Adrenal gland (tissue), 12 donors: ENCODE data around the gene NHS. TPM values are rescaled to one million over a fixed set of nuclear protein-coding genes. Genes with fewer than 3 reads are reported as not detected.
A peak's percentile ranks its signal among the peaks of the same experiment; 100 is the strongest.

ENCODE experiments used
- DNase-seq, 7 donors: peaks; one replicate each; pipeline ENCODE4 v3.0.0-alpha.2; 2019 to 2020
- H3K27ac ChIP-seq, 5 donors: fragments of 200-600 bp; sonication (generic) in 4 of 5; 1 replicate in 3 of 5; 2 replicates in 2 of 5; pipeline versions ENCODE4 v1.5.1 to v1.8.0; 2016 to 2020; ENCODE audit warnings: mild to moderate bottlenecking in 1 of 5
- H3K27me3 ChIP-seq: fragments of 200-600 bp; 2 replicates; pipeline ENCODE4 v1.8.0; 2021
- H3K36me3 ChIP-seq, 2 donors: fragments of 200-600 bp; replicated peaks in 1 of 2; 1 replicate in 1 of 2; 2 replicates in 1 of 2; pipeline versions ENCODE4 v1.5.1 to v1.8.0; 2018 to 2022
- H3K4me1 ChIP-seq, 2 donors: fragments of 200-600 bp; replicated peaks in 1 of 2; 1 replicate in 1 of 2; 2 replicates in 1 of 2; pipeline versions ENCODE4 v1.5.1 to v1.8.0; 2018 to 2021
- H3K4me3 ChIP-seq, 4 donors: fragments of 200-600 bp; sonication (generic) in 3 of 4; one replicate each; pipeline ENCODE4 v1.5.1; 2016 to 2018
- H3K9me3 ChIP-seq, 3 donors: fragments of 200-600 bp; sonication (generic) in 1 of 3; replicated peaks in 1 of 3; 1 replicate in 2 of 3; 2 replicates in 1 of 3; pipeline versions ENCODE4 v1.5.1 to v1.8.0; 2016 to 2021
- POLR2A ChIP-seq, 2 donors: fragments of 450-650 bp; IDR thresholded peaks; one replicate each; pipeline ENCODE4 v1.6.1; 2017; ENCODE audit warnings: antibody characterized with exemption in 2 of 2, mild to moderate bottlenecking in 2 of 2, moderate library complexity in 1 of 2
- WGBS, 4 donors: extraction: QIAGEN DNeasy Blood & Tissue Kit in 2 of 4; methylation state at CpG; one replicate each; pipeline versions ENCODE4 v1.1.5 to v1.1.7; 2013 to 2017; 5-methylcytosine and 5-hydroxymethylcytosine counted together
- intact Hi-C, 2 donors: fragments of 100-400 bp; cut with DNase I; formaldehyde crosslinking; loops; one replicate each; pipeline versions ENCODE4 v1.14.1 to v1.15.0; 2022 to 2023
- polyA plus RNA-seq, 3 donors: library from polyadenylated mRNA; stranded (reverse); fragments of 200-250 nt in 2 of 3; fragments of 350-450 nt in 1 of 3; fragmentation: Illumina TruSeq in 1 of 3; extraction: RNeasy Lipid Tissue Mini Kit (QIAGEN cat#74804) in 1 of 3; gene quantifications; one replicate each; pipeline ENCODE4 v1.2.3, GENCODE V29; 2013 to 2014
- total RNA-seq, 9 donors: library from RNA; depleted of rRNA in 4 of 9; stranded (reverse); fragments of >200 nt in 4 of 9; fragments of 120-200 nt in 1 of 9; fragmentation: NEBNext Ultra II Directional in 1 of 9; extraction: Animal tissue kit (Norgen Biotek cat#: 25700) in 1 of 9; gene quantifications; one replicate each; pipeline versions ENCODE4 v1.1.0 to v1.2.4, GENCODE V29; 2013 to 2023
- TF ChIP-seq, protein P1 (sequence below), 6 experiments: fragments of 450-650 bp in 4 of 6; fragments of 200-600 bp in 2 of 6; sonication (generic) in 1 of 6; IDR thresholded peaks; 1 replicate in 5 of 6; 2 replicates in 1 of 6; pipeline versions ENCODE4 v1.5.1 to v1.8.0; 2016 to 2021; ENCODE audit warnings: antibody characterized with exemption in 6 of 6, mild to moderate bottlenecking in 2 of 6, moderate library complexity in 1 of 6
- donor health status: healthy with polysubstance abuse.
- donor health status: Bipolar disorder and iron deficiency.
- donor health status: DM: yes; HTN: yes; CAD: no.
- donor health status: DM: no; HTN: no; CAD: no.
- donor health status: DM: no; HTN: no; CAD: no.
- donor health status: DM: yes; HTN: yes; CAD: no.

NHS gene
- total and polyA plus RNA-seq, 12 donors = 4.4 to 12.5 (median 6.8) TPM

DNA sequence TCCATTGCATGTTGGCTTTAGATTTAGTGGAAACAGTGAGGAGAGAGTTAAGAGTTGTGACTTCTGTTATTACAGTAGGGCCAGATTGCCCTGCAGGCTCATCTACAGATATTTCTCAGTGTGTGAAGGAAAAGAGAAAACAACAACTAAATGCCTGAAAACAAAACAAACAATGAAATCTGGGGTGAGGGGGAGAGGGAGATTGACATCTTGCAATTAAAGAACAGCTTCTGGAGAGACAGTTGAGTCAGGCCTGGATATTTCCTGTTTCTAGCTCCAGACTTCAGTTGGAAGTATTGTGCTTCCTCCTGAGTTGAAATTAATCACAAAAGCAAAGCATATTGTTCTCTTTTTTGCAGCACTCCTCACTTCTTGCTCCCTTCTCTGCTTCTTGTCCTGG is 254.0 kb downstream of the NHS start:
- H3K9me3 ChIP-seq = no peaks in the 10 kb centered on the region
- intact Hi-C loops = no loop called here
- peaks cover 0 to 6% of the 10 kb centered on the region in 2 donors for H3K4me1 ChIP-seq
- H3K27me3 ChIP-seq = no peaks in the 10 kb centered on the region
- no peak for DNase-seq
- no peak overlapping the region for H3K4me3 ChIP-seq
- TF ChIP-seq, protein P1, sequence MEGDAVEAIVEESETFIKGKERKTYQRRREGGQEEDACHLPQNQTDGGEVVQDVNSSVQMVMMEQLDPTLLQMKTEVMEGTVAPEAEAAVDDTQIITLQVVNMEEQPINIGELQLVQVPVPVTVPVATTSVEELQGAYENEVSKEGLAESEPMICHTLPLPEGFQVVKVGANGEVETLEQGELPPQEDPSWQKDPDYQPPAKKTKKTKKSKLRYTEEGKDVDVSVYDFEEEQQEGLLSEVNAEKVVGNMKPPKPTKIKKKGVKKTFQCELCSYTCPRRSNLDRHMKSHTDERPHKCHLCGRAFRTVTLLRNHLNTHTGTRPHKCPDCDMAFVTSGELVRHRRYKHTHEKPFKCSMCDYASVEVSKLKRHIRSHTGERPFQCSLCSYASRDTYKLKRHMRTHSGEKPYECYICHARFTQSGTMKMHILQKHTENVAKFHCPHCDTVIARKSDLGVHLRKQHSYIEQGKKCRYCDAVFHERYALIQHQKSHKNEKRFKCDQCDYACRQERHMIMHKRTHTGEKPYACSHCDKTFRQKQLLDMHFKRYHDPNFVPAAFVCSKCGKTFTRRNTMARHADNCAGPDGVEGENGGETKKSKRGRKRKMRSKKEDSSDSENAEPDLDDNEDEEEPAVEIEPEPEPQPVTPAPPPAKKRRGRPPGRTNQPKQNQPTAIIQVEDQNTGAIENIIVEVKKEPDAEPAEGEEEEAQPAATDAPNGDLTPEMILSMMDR (IDR thresholded peaks at IDR 0.05) = no peak
- TF ChIP-seq POLR2A (IDR thresholded peaks at IDR 0.05) = no peak
- no peak overlapping the region for H3K27ac ChIP-seq
- no peaks in the 10 kb centered on the region for H3K36me3 ChIP-seq

DNA sequence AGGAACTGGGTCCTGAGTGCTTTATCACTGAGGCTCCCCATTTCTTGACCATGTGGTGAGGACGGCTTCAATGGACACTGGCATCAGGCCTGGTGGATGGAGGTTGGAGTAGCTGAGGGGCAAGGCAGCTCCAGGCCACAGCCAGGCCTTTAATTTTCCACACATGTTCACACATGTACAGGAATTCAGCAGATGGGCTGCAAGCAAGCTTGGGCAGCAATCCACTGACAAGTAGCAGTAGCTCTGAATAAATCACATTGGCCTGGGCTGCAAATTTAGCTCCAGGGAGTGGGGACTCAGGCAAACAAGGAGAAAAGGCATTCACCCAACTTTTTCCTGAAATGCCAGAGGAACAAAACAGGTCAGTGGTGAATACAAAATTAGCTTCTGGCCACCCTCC is 254.5 kb downstream of the NHS start:
- peaks cover 0 to 6% of the 10 kb centered on the region in 2 donors for H3K4me1 ChIP-seq
- WGBS, 4 donors = 72 to 100% (median 92%) methylated on average over 1 of the region's 1 CpG
- intact Hi-C loops = no loop called here

DNA sequence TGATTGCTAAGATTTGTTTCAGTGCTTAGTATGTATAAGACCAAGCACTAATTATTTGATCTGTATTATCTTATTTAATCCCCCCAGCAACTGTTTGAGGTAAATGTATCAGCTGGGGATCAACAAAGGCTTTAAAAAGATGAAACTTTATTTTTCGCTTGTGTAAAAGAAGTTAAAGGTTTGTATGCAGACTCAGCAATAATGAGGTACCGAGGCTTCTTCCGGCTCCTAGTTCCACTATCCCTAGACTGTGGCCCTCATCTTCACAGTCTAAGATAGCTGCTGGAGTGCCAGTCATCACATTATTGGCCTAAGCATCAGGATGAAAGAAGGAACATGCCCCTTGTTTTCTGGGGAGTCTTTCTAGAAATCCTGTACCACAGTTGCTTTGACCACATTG is 256.6 kb downstream of the NHS start:
- no peak overlapping the region for H3K27ac ChIP-seq
- TF ChIP-seq, protein P1 (IDR thresholded peaks at IDR 0.05) = no peak
- no peak for TF ChIP-seq POLR2A (IDR thresholded peaks at IDR 0.05)
- intact Hi-C loops = no loop called here

More for the DNA sequence above, 254.5 kb downstream of the NHS start:
- no peaks in the 10 kb centered on the region for H3K36me3 ChIP-seq
- DNase-seq = peak in 1 of 7 donors; percentile 52
- H3K4me3 ChIP-seq = no peak overlapping the region
- no peak for TF ChIP-seq POLR2A (IDR thresholded peaks at IDR 0.05)
- TF ChIP-seq, protein P1 (IDR thresholded peaks at IDR 0.05) = no peak
- no peaks in the 10 kb centered on the region for H3K9me3 ChIP-seq
- no peaks in the 10 kb centered on the region for H3K27me3 ChIP-seq
- no peak overlapping the region for H3K27ac ChIP-seq

DNA sequence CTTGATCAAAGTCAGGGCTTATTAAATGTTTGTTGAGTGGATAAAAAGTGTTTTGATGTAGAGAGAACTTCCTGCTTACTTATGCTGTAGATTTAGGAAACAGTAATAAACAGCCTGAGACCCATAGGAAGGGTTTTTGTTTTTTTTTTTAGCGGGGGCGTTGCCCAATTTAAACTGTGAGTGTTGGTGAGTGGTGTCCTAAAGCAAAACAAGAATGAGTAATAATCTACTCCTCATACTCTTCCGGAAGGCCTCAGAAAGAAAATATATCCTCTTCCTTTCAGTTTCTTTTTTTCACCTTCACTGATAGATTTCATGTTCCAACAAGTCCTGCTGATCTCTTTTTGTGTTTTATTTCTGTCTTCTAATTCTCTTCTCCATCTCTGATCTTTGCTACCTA is 257.9 kb downstream of the NHS start:
- Histone ChIP-seq H3K4me1 (peaks cover 6% of the 10 kb centered on the region in 2 donors), H3K9me3 (no peaks in the 10 kb centered on the region), H3K27me3 (no peaks in the 10 kb centered on the region), H3K4me3 (no peak overlapping the region), H3K36me3 (no peaks in the 10 kb centered on the region), H3K27ac (peak overlapping the region in 1 of 5 donors; percentile 31)
- intact Hi-C loops = no loop called here
- WGBS, 4 donors = 23 to 47% (median 34%) methylated on average over 3 of the region's 3 CpGs
- TF ChIP-seq, protein P1 (IDR thresholded peaks at IDR 0.05) = no peak
- DNase-seq = no peak

More for the DNA sequence above, 256.6 kb downstream of the NHS start:
- Histone ChIP-seq H3K9me3 (no peaks in the 10 kb centered on the region), H3K27me3 (no peaks in the 10 kb centered on the region), H3K36me3 (no peaks in the 10 kb centered on the region), H3K4me1 (peaks cover 6% of the 10 kb centered on the region in 2 donors), H3K4me3 (no peak overlapping the region)
- no peak for DNase-seq
- 94 to 98% (median 96%) methylated on average over 3 of the region's 3 CpGs for WGBS, 4 donors
